K562 (cell line): ENCODE measurements around the gene SLC25A42.

Experiments
- EHMT2 ChIP-seq: fragments of 450-650 bp; IDR thresholded peaks from 2 replicates; pipeline ENCODE4 v1.6.1; 2018; ENCODE audit warnings: antibody characterized with exemption
- L3MBTL2 ChIP-seq: fragments of 450-650 bp; IDR thresholded peaks from 2 replicates; pipeline ENCODE4 v1.6.1; 2016; ENCODE audit warnings: mild to moderate bottlenecking, moderate library complexity
- LEF1 ChIP-seq: fragments of 450-650 bp; IDR thresholded peaks from 2 replicates; pipeline ENCODE4 v1.6.1; 2016; ENCODE audit warnings: mild to moderate bottlenecking
- MTA3 ChIP-seq: fragments of 450-650 bp; formaldehyde crosslinking; IDR thresholded peaks from 2 replicates; pipeline ENCODE4 v1.6.1; 2017; ENCODE audit warnings: mild to moderate bottlenecking, borderline replicate concordance
- NCOA4 ChIP-seq: fragments of 450-650 bp; IDR thresholded peaks from 2 replicates; pipeline ENCODE4 v1.6.1; 2018; ENCODE audit warnings: mild to moderate bottlenecking; ENCODE audit not compliant: partially characterized antibody
- NCOR1 ChIP-seq: fragments of 450-650 bp; IDR thresholded peaks from 2 replicates; pipeline ENCODE4 v1.6.1; 2016; ENCODE audit warnings: mild to moderate bottlenecking, moderate library complexity
- POLR2A ChIP-seq: fragments of 450-650 bp; conservative IDR thresholded peaks from 2 replicates; pipeline ENCODE4 v1.6.1; 2016
- SETDB1 ChIP-seq: IDR thresholded peaks from one replicate; pipeline ENCODE4 v1.6.1; 2012; ENCODE audit warnings: low read length, control low read depth, inconsistent platforms
- ZBTB1 ChIP-seq: sonication (generic); formaldehyde crosslinking; IDR thresholded peaks from 2 replicates; pipeline ENCODE4 v1.8.1; 2023; ENCODE audit warnings: missing genetic modification reagents, low read depth, mild to moderate bottlenecking, borderline replicate concordance
- ZNF143 ChIP-seq: sonication (generic); formaldehyde crosslinking; IDR thresholded peaks from 2 replicates; pipeline ENCODE4 v1.9.0; 2022; ENCODE audit warnings: mild to moderate bottlenecking, missing genetic modification reagents
- TF ChIP-seq, protein P1 (sequence below), 3 experiments: IDR thresholded peaks in 2 of 3; conservative IDR thresholded peaks in 1 of 3; 2 replicates each; pipeline ENCODE4 v1.5.1; 2011 to 2012; ENCODE audit warnings: low read length in 3 of 3, mild to moderate bottlenecking in 3 of 3, control low read depth in 2 of 3, improper control_type of control experiment in 1 of 3, inconsistent platforms in 1 of 3, low read depth in 1 of 3, mixed read lengths in 1 of 3, moderate library complexity in 1 of 3; ENCODE audit not compliant: insufficient read depth in 2 of 3
- TF ChIP-seq, protein P2 (sequence below): fragments of 250-450 bp; sonication (Bioruptor Pico); IDR thresholded peaks from 2 replicates; pipeline ENCODE4 v1.8.0; 2021; ENCODE audit warnings: mild to moderate bottlenecking, moderate library complexity
- TF ChIP-seq, protein P3 (sequence below): sonication (generic); formaldehyde crosslinking; IDR thresholded peaks from 2 replicates; pipeline ENCODE4 v1.5.0; 2020; ENCODE audit warnings: missing genetic modification reagents

DNA sequence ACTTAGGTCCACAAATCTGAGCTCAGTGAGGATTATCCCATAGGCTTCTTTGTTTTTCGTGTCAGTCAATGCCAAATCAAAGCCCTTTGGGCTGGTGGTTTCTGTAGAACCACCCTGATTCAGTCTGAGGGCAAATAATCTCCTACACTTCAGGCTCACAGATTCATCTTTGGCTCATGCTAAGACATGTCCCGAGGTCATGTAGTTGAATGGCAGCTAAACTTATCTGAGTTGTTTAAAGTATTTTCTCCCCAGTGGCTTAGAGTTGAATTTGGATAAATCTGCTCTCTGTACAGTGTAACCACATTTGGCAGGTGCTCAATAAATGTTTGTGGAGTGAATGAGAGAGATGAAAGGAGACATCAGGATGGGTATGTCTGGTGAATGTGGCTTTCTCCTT is 13.1 kb upstream of the SLC25A42 start:
- TF ChIP-seq NCOR1, result no peak
- no peak for TF ChIP-seq LEF1
- TF ChIP-seq MTA3, result no peak
- no peak for TF ChIP-seq EHMT2
- no peak for TF ChIP-seq ZNF143 (CRISPR knock-in tag)
- no peak for TF ChIP-seq L3MBTL2
- TF ChIP-seq POLR2A, result no peak
- no peak for TF ChIP-seq NCOA4
- TF ChIP-seq, protein P1, sequence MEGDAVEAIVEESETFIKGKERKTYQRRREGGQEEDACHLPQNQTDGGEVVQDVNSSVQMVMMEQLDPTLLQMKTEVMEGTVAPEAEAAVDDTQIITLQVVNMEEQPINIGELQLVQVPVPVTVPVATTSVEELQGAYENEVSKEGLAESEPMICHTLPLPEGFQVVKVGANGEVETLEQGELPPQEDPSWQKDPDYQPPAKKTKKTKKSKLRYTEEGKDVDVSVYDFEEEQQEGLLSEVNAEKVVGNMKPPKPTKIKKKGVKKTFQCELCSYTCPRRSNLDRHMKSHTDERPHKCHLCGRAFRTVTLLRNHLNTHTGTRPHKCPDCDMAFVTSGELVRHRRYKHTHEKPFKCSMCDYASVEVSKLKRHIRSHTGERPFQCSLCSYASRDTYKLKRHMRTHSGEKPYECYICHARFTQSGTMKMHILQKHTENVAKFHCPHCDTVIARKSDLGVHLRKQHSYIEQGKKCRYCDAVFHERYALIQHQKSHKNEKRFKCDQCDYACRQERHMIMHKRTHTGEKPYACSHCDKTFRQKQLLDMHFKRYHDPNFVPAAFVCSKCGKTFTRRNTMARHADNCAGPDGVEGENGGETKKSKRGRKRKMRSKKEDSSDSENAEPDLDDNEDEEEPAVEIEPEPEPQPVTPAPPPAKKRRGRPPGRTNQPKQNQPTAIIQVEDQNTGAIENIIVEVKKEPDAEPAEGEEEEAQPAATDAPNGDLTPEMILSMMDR (IDR thresholded peaks at IDR 0.05 in 2 of 3, conservative IDR thresholded peaks at IDR 0.05 in 1 of 3; ENCODE audit: insufficient read depth in 2 of 3, low read depth in 1 of 3, low read length in 3 of 3), result no peak
- TF ChIP-seq, protein P2, sequence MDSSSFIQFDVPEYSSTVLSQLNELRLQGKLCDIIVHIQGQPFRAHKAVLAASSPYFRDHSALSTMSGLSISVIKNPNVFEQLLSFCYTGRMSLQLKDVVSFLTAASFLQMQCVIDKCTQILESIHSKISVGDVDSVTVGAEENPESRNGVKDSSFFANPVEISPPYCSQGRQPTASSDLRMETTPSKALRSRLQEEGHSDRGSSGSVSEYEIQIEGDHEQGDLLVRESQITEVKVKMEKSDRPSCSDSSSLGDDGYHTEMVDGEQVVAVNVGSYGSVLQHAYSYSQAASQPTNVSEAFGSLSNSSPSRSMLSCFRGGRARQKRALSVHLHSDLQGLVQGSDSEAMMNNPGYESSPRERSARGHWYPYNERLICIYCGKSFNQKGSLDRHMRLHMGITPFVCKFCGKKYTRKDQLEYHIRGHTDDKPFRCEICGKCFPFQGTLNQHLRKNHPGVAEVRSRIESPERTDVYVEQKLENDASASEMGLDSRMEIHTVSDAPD (CRISPR knock-in tag), result no peak
- TF ChIP-seq, protein P3, sequence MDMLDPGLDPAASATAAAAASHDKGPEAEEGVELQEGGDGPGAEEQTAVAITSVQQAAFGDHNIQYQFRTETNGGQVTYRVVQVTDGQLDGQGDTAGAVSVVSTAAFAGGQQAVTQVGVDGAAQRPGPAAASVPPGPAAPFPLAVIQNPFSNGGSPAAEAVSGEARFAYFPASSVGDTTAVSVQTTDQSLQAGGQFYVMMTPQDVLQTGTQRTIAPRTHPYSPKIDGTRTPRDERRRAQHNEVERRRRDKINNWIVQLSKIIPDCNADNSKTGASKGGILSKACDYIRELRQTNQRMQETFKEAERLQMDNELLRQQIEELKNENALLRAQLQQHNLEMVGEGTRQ (CRISPR knock-in tag), result no peak
- TF ChIP-seq ZBTB1 (CRISPR knock-in tag), result no peak
- no peak for TF ChIP-seq SETDB1
